ENCODE data around the gene CES1.
"Not testable (repeated sequence)": the region's sequence is repeated elsewhere in the genome, so short reads cannot be mapped to it uniquely, and the experiment has no call there.

CES1 gene

DNA sequence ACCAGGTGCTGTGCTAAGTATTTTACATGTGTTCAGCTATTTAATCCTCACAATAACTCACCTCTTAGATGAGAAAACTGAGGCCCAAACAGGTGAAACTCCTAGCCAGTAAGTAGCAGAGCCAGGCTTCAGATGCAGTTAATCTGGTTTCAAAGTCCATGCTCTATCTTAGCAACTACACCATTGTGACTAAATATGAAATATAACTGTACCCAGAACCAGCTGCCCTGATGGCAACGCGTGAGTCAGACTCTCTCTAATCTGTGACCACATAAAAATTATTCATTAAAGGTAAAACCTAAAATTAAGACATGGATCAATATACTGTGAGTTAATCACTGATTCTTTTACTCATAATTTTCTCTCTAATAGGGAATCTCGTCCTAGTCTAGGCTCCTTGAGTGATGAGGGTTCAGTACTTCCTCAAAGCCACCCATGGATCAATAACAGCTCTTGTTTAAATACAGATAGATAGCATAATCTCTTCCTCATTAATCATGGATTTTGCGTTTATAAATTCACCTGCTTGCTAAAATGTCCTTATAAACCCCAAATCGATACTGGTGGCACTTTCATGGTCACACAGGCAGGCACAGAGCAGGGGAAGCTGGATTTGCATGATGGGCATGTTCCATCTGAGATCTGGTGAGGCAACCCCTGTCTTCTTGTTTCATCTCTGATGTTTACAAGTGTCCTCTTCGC is 50.7 kb downstream of the CES1 start:
- DNase-seq = not testable (repeated sequence)

DNA sequence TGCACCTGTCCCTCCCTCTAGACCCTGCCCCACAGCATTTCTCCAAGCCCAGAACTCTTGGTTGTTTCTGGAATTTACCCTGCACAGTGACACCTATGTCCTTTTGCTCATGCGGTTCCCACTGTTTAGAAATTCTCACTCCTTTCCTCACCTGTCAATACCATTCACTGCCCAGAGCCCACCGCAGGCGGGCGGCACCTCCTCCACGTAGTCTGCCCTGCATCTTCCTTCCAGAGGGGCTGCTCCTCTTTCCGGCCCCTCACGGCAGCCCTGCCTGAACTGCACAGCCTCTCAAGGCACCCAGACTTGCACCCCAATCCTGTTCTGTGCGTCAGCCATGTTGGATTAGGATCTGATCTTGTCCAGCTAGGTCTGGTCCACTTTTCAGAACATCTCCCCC is 51.4 kb downstream of the CES1 start:
- DNase-seq = not testable (repeated sequence)

DNA sequence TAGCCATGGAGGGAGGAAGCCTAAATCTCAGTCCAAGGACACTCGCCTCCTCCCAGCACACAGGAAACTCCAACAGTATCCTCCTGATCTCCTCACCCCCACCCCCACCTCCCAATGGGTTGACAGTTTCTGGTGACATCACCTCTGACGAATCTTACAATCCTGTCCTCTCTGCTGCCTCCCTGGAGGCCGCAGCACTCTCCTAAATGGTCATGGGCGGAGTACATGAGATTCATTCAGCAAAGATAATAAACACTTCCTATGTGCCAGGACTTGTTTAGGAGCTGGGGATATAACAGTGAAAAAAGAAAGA is 52.8 kb downstream of the CES1 start:
- not testable (repeated sequence) for DNase-seq

DNA sequence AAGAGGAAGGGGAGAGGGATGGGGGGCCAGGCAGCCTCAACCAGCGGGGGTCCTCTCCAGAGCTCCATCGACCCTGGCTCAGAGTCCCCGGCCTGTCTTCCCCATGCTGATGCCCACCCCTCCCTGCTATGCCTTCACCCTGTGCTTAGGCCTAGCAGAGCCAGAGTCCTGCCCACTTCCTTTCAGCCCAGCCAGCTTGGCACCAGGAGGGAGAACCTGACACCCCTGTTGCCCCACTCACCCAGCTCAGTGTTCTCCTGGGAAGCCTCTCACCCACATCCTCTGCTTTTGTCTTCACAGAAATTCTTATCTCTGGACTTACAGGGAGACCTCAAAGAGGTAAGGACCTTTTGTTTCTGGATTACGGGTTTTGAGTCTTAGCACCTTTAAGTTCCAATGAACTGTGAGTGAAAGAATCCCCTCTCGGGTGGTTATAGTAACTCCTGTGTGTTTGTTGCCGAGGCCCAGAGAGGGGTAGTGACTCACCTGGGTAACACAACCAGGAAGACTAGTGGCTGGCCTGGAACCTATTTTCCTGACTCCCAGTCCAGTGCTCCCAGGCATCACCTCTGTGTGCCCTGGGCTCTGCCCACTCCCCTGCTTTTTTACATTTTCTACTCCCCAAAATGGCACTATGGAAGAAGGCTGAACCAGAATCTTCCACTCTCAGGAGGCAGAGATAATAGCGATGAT is 53.3 kb downstream of the CES1 start:
- no peak for DNase-seq

DNA sequence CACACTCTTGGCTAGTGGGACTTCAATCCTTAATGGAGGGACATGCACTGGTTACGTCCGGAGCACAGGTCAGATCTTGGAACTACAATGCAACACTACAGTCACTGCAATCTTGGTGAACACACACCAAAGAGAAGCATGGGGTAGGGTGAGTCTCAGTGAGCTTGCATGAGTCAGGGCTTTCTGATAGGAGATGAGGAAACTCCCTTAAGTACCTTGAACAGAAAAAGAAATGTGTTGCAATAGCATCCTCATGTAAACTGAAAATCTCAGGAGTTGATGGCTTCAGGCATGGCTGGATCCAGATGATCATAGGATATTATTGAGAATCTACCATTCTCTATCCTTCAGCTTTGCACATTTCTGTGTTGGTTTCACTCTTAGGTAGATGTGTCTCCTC is 54.1 kb downstream of the CES1 start:
- DNase-seq = no peak

- DNase-seq = no peak
Measured at GRCh38 chr16:55775857-55776256, 57.0 kb downstream of the CES1 start.

GRCh38 chr16:55773859-55774549 is 58.9 kb downstream of the CES1 start:
- DNase-seq = no peak

DNA sequence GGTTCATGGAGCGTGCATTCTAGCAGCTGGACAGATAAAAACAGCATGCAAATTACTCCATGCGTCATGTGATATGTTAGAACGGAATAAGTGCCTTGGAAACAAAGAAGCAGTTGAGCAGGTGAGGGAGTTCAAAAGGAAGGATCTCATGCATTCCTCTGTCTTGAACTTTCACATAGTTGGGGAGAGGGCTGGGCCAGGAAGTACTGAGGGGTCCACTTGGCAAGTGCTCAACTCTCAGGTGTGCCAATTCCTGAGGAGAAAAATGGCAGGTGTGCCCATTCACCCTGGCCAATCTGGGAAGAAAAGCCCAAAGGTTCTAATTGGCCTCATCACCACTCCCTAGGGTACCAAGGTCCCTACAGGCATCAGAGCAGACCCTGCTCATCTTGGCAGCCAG is 67.7 kb downstream of the CES1 start:
- DNase-seq = no peak

GRCh38 chr16:55760310-55761001 is 72.4 kb downstream of the CES1 start:
- no peak for DNase-seq

DNA sequence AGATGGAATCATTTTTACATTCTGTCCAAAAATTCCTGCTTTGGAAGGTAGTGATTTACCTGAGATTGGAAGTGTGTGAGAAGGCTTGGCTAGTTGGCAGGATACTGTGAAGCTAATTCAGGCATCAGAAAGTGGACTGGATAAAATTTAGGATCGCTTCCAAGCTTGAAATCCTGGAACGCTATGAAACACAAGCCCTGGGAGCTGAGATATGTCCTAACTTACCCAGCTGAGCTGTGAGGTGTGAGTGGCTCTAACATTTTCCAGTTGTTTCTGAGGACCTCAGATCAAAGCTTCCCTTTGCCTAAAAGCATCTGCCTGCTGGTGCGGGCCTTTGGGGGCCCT is 73.0 kb downstream of the CES1 start:
- not testable (repeated sequence) for DNase-seq

DNA sequence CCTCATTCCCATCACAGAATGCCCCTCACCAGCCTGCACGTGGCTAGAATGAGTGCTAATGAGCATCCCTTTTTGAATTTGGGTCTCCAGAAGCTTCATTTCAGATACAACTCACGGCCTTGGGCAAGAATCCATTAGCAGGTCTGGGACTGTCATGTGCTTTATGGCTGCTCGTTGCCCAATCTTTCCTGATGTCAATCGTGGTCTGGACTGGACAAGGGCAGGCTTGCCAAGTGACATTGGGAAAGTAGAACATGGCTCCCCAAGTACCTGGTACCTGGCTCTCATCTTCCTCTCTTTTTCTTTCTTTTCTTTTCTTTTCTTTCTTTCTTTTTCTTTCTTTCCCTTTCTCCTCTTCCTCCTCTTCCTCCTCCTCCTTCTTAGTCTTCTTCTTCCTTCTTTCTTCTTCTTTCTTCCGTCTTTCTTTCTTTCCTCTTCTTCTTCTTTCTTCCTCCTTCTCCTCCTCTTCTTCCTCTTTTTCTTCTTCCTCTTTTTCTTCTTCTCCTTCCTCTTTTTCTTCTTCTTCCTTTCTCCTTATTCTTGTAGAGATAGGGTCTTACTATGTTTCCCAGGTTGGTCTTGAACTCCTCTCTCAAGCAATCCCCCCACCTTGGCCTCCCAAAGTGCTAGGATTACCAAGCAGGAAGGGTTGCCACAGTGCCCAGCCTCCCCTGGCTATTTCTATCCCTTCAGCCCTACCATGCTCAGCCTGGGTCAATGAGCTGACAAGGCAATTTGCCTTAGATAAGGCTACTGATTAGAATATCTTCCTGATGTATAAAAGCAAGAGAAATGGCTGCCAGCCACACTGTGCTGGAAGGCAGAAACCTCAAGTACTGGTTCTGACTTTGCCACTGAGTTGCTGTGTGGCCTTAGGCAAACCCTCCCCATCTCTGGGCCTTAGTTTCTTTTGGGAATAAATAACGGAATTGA is 75.0 kb downstream of the CES1 start:
- DNase-seq = not testable (repeated sequence)

DNA sequence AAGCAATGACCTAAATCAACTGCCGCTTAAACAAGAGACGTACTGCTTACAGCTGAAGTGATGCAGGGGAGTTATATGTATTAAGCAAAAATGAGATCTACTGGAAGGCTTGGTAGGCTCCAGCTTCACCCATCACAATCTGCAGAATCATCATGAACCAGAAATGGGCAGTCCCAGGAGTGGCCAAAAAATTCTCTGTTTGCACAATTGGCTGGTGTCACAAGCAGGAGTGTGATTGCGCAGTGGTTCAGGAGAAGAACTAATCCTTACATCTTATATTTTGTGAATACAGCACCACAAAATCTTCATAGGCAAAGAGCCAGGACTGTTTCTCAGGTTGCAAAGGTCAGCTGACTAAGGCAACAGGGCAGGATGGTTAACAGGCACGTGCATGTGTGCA is 75.9 kb downstream of the CES1 start:
- DNase-seq = no peak

- no peak for DNase-seq
Measured at GRCh38 chr16:55754056-55754455, 78.8 kb downstream of the CES1 start.

DNA sequence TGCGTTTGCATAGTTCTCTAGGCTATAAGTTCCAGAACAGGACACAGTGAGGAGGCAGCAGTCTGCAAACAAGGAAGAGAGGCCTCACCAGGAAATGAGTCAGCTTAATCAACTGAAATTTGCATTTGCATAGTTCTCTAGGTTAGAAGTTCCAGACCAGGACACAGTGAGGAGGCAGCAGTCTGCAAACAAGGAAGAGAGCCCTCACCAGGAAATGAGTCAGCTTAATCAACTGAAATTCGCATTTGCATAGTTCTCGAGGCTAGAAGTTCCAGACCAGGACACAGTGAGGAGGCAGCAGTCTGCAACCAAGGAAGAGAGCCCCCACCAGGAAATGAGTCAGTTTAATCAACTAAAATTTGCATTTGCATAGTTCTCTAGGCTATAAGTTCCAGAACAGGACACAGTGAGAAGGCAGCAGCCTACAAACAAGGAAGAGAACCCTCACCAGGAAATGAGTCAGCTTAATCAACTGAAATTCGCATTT is 79.7 kb downstream of the CES1 start:
- not testable (repeated sequence) for DNase-seq
